ENCODE measurements around the gene PLEKHM3. TPM values are rescaled to one million over a fixed set of nuclear protein-coding genes. Genes with fewer than 3 reads are reported as not detected.

PLEKHM3 gene
- total RNA-seq, 6 experiments from 2014 or later = 4.4 to 13.4 (median 8.9) TPM

GRCh38 chr2:207983641-207984042 lies 41.7 kb downstream of the PLEKHM3 start:
- WGBS (ENCODE audit: insufficient coverage, low coverage, low lambda C conversion rate, missing lambda C conversion rate) = 40% methylated on average over 2 of the region's 2 CpGs
- ATAC-seq = peak in 2 of 4 donors; percentile 24 to 52
- H3K9me3 ChIP-seq = no peaks in the 10 kb centered on the region
- H3K36me3 ChIP-seq = no peaks in the 10 kb centered on the region
- no peak for DNase-seq
- H3K27me3 ChIP-seq = no peaks in the 10 kb centered on the region
- intact Hi-C loops (cut with DNase I) = no loop called here
- TF ChIP-seq, protein P1, sequence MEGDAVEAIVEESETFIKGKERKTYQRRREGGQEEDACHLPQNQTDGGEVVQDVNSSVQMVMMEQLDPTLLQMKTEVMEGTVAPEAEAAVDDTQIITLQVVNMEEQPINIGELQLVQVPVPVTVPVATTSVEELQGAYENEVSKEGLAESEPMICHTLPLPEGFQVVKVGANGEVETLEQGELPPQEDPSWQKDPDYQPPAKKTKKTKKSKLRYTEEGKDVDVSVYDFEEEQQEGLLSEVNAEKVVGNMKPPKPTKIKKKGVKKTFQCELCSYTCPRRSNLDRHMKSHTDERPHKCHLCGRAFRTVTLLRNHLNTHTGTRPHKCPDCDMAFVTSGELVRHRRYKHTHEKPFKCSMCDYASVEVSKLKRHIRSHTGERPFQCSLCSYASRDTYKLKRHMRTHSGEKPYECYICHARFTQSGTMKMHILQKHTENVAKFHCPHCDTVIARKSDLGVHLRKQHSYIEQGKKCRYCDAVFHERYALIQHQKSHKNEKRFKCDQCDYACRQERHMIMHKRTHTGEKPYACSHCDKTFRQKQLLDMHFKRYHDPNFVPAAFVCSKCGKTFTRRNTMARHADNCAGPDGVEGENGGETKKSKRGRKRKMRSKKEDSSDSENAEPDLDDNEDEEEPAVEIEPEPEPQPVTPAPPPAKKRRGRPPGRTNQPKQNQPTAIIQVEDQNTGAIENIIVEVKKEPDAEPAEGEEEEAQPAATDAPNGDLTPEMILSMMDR (IDR thresholded peaks at IDR 0.05) = no peak
- no peak for TF ChIP-seq POLR2A (IDR thresholded peaks at IDR 0.05)
- H3K4me3 ChIP-seq = no peak overlapping the region
- no peak overlapping the region for H3K27ac ChIP-seq
- no peaks in the 10 kb centered on the region for H3K4me1 ChIP-seq

DNA sequence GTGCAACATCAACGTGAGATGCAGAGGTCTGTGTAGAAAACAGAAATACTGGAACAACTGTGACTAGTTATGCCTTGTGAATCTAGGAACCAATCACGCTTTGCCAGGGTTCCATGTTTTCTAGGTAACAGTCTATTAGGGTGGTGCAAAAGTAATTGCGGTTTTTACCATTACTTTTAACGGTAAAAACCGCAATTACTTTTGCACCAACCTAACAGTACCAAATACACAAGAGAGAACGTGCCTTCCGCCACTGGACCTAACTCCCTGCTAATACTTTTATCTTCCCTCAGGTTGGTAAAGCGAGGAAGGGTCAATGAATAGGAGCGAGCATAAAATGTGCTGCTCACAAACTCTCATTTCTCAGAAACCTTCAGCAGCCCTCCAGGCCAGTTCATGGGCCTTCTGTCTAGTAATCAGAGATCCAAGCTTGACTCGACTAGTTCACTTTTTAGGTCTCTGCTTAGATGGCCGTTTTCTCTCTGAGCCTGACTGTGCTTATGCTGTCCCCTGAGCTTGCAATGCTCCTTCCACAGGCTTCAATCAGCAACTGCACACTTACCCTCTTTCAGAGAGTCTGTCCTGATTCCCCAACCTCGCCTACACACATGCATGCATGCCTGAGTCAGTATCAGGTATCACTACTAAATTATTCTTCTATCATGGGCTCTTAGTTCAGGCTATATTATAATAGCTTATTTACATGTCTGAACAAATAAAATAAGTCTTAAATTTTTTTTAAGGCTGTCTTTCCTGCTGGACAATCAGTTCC lies 47.0 kb downstream of the PLEKHM3 start:
- no peak overlapping the region for H3K4me3 ChIP-seq
- no peaks in the 10 kb centered on the region for H3K9me3 ChIP-seq
- no peak for DNase-seq
- H3K27ac ChIP-seq = no peak overlapping the region
- TF ChIP-seq POLR2A (IDR thresholded peaks at IDR 0.05) = no peak
- TF ChIP-seq, protein P1 (IDR thresholded peaks at IDR 0.05) = no peak
- peaks cover 0 to 13% (median 3%) of the 10 kb centered on the region in 4 donors for H3K4me1 ChIP-seq
- H3K27me3 ChIP-seq = no peaks in the 10 kb centered on the region
- 93% methylated on average over 12 of the region's 12 CpGs for WGBS (ENCODE audit: insufficient coverage, low coverage, low lambda C conversion rate, missing lambda C conversion rate)
- intact Hi-C loops (cut with DNase I) = loop anchor here in 1 of 2 donors (10.0 kb wide), 1 partner anchor 214 kb away; the partner anchor contains the start of gene FZD5
- H3K36me3 ChIP-seq = peaks cover 0 to 12% (median 2%) of the 10 kb centered on the region in 4 donors
- ATAC-seq = no peak

DNA sequence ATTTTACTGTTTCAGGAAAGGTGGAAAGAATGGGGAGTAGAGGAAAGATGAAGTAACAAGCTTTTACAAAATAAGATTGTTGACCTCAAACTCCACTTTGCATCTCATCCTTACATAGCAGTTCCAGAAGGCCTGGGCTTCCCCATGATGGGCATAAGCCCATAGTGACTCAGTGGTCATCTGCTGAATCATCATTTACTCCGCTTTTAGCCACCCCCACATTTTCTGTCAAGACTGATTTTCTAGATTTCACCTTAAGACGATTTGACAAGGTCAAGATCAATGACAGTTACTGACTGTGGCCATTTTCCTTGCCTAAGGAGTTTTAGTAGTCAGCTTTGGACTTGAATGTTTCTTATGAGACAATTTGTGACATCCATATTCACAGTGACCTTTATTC lies 49.4 kb downstream of the PLEKHM3 start:
- H3K27me3 ChIP-seq = no peaks in the 10 kb centered on the region
- peaks cover 0 to 16% (median 3%) of the 10 kb centered on the region in 4 donors for H3K4me1 ChIP-seq
- 69% methylated on average over 2 of the region's 2 CpGs for WGBS (ENCODE audit: insufficient coverage, low coverage, low lambda C conversion rate, missing lambda C conversion rate)
- ATAC-seq = no peak
- peaks cover 0 to 12% (median 2%) of the 10 kb centered on the region in 4 donors for H3K36me3 ChIP-seq
- DNase-seq = no peak
- TF ChIP-seq, protein P1 (IDR thresholded peaks at IDR 0.05) = no peak
- no peak for TF ChIP-seq POLR2A (IDR thresholded peaks at IDR 0.05)
- no peak overlapping the region for H3K4me3 ChIP-seq
- no peaks in the 10 kb centered on the region for H3K9me3 ChIP-seq
- intact Hi-C loops (cut with DNase I) = loop anchor here in 1 of 2 donors (10.0 kb wide), 1 partner anchor 211 kb away; the partner anchor contains the start of gene FZD5
- no peak overlapping the region for H3K27ac ChIP-seq

GRCh38 chr2:207974216-207974605 lies 51.1 kb downstream of the PLEKHM3 start:
- ATAC-seq = peak; percentile 57 to 76 (median 67)
- no peak for TF ChIP-seq POLR2A (IDR thresholded peaks at IDR 0.05)
- TF ChIP-seq, protein P1 (IDR thresholded peaks at IDR 0.05) = no peak
- Histone ChIP-seq H3K9me3 (no peaks in the 10 kb centered on the region), H3K36me3 (peaks cover 0 to 12% (median 2%) of the 10 kb centered on the region in 4 donors), H3K27ac (peak overlapping the region in 1 of 3 donors; percentile 76), H3K4me3 (peak overlapping the region in 1 of 3 donors; percentile 20), H3K4me1 (peaks cover 0 to 17% (median 3%) of the 10 kb centered on the region in 4 donors), H3K27me3 (no peaks in the 10 kb centered on the region)
- WGBS (ENCODE audit: insufficient coverage, low coverage, low lambda C conversion rate, missing lambda C conversion rate) = 25% methylated on average over 5 of the region's 5 CpGs
- intact Hi-C loops (cut with DNase I) = loop anchor here in 1 of 2 donors (10.0 kb wide), 1 partner anchor 209 kb away; the partner anchor contains the start of gene FZD5
- no peak for DNase-seq

Data from right lobe of liver (tissue), 6 donors.